HG03378 (cell line): ENCODE measurements around the gene CCL17.
"Not testable (repeated sequence)": the region's sequence is repeated elsewhere in the genome, so short reads cannot be mapped to it uniquely, and the experiment has no call there.

Experiments used
- ATAC-seq: cut with Tn5 transposase; IDR thresholded peaks from one replicate; pipeline ENCODE4 v1.9.1; 2021; ENCODE audit warnings: mild to moderate bottlenecking, moderate library complexity; ENCODE audit not compliant: unreplicated experiment

CCL17 gene

GRCh38 chr16:57403965-57404817, at the start of gene CCL17:
Gene CCL17 (plus strand): TSS chr16:57404767. CDS start chr16:57413933, 9,166 bp downstream.
- no peak for ATAC-seq

- no peak for ATAC-seq
Observed at GRCh38 chr16:57355898-57356414, 48.6 kb upstream of the CCL17 start.

GRCh38 chr16:57356547-57356946, 48.0 kb upstream of the CCL17 start:
- ATAC-seq, result no peak

- no peak for ATAC-seq
Observed at GRCh38 chr16:57357330-57358085, 47.1 kb upstream of the CCL17 start.

GRCh38 chr16:57358086-57358420, 46.5 kb upstream of the CCL17 start:
- ATAC-seq, result no peak

- ATAC-seq, result peak; percentile 50
Observed at GRCh38 chr16:57358527-57359095, 46.0 kb upstream of the CCL17 start, which contains the start of gene CCL22. Gene CCL22 (plus strand): TSS chr16:57358783. CDS start chr16:57358817, 34 bp downstream.

- ATAC-seq, result no peak
Observed at GRCh38 chr16:57360321-57360935, 44.1 kb upstream of the CCL17 start.

- no peak for ATAC-seq
Observed at GRCh38 chr16:57361404-57361803, 43.2 kb upstream of the CCL17 start.

GRCh38 chr16:57364143-57364542, 40.4 kb upstream of the CCL17 start:
- ATAC-seq, result no peak

GRCh38 chr16:57366544-57367040, 38.0 kb upstream of the CCL17 start:
- ATAC-seq, result no peak

GRCh38 chr16:57367116-57367752, 37.3 kb upstream of the CCL17 start:
- no peak for ATAC-seq

- ATAC-seq, result no peak
Observed at GRCh38 chr16:57371494-57372371, 32.8 kb upstream of the CCL17 start.

GRCh38 chr16:57372372-57373116, 32.0 kb upstream of the CCL17 start, which contains the start of gene CX3CL1:
Gene CX3CL1 (plus strand): TSS chr16:57372490. CDS start chr16:57372569, 79 bp downstream.
- ATAC-seq, result no peak

GRCh38 chr16:57373117-57373947, 31.2 kb upstream of the CCL17 start:
- ATAC-seq, result no peak

GRCh38 chr16:57374067-57374534, 30.5 kb upstream of the CCL17 start:
- ATAC-seq, result no peak

- not testable (repeated sequence) for ATAC-seq
Observed at GRCh38 chr16:57374925-57375465, 29.6 kb upstream of the CCL17 start.

- ATAC-seq, result no peak
Observed at GRCh38 chr16:57376313-57376818, 28.2 kb upstream of the CCL17 start.
